Ureter (tissue), 1 donor: ENCODE measurements around the gene ACAD9. TPM values are rescaled to one million over a fixed set of nuclear protein-coding genes. Genes with fewer than 3 reads are reported as not detected.
"Not testable (repeated sequence)": the region's sequence is repeated elsewhere in the genome, so short reads cannot be mapped to it uniquely, and the experiment has no call there.

Experiments used
- DNase-seq: peaks from one replicate; pipeline ENCODE4 v3.0.0-alpha.2; 2020; ENCODE audit warnings: low spot score
- total RNA-seq: library from RNA; stranded (reverse); gene quantifications from one replicate; pipeline ENCODE4 v1.2.4, GENCODE V29; 2023
- donor health status: DM: yes; HTN: yes; CAD: no.

ACAD9 gene
- total RNA-seq, 1 donor from 2014 or later, result 76.0 TPM

GRCh38 chr3:128895843-128896697 is 16.6 kb downstream of the ACAD9 start:
- DNase-seq, result no peak

GRCh38 chr3:128902426-128902825 is 23.0 kb downstream of the ACAD9 start:
- DNase-seq, result no peak

- no peak for DNase-seq
These were observed 24.1 kb downstream of the ACAD9 start for GRCh38 chr3:128903501-128903900.

GRCh38 chr3:128906031-128906803 is 26.8 kb downstream of the ACAD9 start:
- DNase-seq, result no peak

GRCh38 chr3:128906804-128907525 is 27.5 kb downstream of the ACAD9 start:
- DNase-seq, result no peak

- DNase-seq, result no peak
These were observed 28.5 kb downstream of the ACAD9 start for GRCh38 chr3:128907706-128908445.

GRCh38 chr3:128908951-128909350 is 29.5 kb downstream of the ACAD9 start:
- no peak for DNase-seq

GRCh38 chr3:128910006-128910405 is 30.6 kb downstream of the ACAD9 start:
- DNase-seq, result no peak

GRCh38 chr3:128911911-128912310 is 32.5 kb downstream of the ACAD9 start:
- no peak for DNase-seq

GRCh38 chr3:128914966-128915645 is 35.7 kb downstream of the ACAD9 start:
- DNase-seq, result no peak

GRCh38 chr3:128917291-128917690 is 37.9 kb downstream of the ACAD9 start:
- DNase-seq, result no peak

- no peak for DNase-seq
These were observed 40.6 kb downstream of the ACAD9 start for GRCh38 chr3:128919988-128920387.

GRCh38 chr3:128922804-128923459 is 43.5 kb downstream of the ACAD9 start:
- DNase-seq, result no peak

GRCh38 chr3:128923576-128923975 is 44.2 kb downstream of the ACAD9 start:
- no peak for DNase-seq

- not testable (repeated sequence) for DNase-seq
These were observed 44.6 kb downstream of the ACAD9 start for GRCh38 chr3:128923986-128924385.

GRCh38 chr3:128929364-128929763 is 49.9 kb downstream of the ACAD9 start:
- no peak for DNase-seq

- DNase-seq, result peak; percentile 17
These were observed 51.6 kb downstream of the ACAD9 start for GRCh38 chr3:128931046-128931445.

- DNase-seq, result peak; percentile 35
These were observed 53.2 kb downstream of the ACAD9 start for GRCh38 chr3:128932516-128933212.

GRCh38 chr3:128933213-128933921 is 53.9 kb downstream of the ACAD9 start:
- DNase-seq, result peak; percentile 36
